ENCODE measurements around the gene WBP1L.
A peak's percentile ranks its signal among the peaks of the same experiment; 100 is the strongest.
"Not testable (repeated sequence)": the region's sequence is repeated elsewhere in the genome, so short reads cannot be mapped to it uniquely, and the experiment has no call there.

WBP1L gene

DNA sequence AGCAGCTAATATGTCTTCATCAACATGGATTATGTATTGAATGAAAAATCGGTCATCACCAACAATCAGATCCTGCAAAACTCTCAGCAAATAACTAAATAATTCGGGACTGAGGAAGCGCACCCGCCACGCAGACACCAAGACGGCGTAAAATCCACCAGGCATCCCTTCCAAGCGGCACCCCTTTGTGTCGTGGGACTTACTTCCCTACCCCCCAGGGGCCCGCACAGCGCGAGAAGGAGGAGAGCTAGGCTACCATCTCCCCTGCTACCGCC lies 30.3 kb upstream of the WBP1L start:
- peak overlapping the region; percentile 90 for H3K4me3 ChIP-seq (ENCODE audit: low read depth, low read length)
- H3K27me3 ChIP-seq (replicated peaks) = no peaks in the 10 kb centered on the region
- H3K27ac ChIP-seq = peak overlapping the region; percentile 86
- in situ Hi-C loops (cut with HindIII; ENCODE audit: low pct_ligation_motif_present, low sequenced_read_pairs) = no loop called here
- DNase-seq = no peak
- TF ChIP-seq, protein P1, sequence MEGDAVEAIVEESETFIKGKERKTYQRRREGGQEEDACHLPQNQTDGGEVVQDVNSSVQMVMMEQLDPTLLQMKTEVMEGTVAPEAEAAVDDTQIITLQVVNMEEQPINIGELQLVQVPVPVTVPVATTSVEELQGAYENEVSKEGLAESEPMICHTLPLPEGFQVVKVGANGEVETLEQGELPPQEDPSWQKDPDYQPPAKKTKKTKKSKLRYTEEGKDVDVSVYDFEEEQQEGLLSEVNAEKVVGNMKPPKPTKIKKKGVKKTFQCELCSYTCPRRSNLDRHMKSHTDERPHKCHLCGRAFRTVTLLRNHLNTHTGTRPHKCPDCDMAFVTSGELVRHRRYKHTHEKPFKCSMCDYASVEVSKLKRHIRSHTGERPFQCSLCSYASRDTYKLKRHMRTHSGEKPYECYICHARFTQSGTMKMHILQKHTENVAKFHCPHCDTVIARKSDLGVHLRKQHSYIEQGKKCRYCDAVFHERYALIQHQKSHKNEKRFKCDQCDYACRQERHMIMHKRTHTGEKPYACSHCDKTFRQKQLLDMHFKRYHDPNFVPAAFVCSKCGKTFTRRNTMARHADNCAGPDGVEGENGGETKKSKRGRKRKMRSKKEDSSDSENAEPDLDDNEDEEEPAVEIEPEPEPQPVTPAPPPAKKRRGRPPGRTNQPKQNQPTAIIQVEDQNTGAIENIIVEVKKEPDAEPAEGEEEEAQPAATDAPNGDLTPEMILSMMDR (IDR thresholded peaks at IDR 0.05; ENCODE audit: low read depth, low read length, missing control alignments) = no peak
- H3K36me3 ChIP-seq (replicated peaks) = no peaks in the 10 kb centered on the region

DNA sequence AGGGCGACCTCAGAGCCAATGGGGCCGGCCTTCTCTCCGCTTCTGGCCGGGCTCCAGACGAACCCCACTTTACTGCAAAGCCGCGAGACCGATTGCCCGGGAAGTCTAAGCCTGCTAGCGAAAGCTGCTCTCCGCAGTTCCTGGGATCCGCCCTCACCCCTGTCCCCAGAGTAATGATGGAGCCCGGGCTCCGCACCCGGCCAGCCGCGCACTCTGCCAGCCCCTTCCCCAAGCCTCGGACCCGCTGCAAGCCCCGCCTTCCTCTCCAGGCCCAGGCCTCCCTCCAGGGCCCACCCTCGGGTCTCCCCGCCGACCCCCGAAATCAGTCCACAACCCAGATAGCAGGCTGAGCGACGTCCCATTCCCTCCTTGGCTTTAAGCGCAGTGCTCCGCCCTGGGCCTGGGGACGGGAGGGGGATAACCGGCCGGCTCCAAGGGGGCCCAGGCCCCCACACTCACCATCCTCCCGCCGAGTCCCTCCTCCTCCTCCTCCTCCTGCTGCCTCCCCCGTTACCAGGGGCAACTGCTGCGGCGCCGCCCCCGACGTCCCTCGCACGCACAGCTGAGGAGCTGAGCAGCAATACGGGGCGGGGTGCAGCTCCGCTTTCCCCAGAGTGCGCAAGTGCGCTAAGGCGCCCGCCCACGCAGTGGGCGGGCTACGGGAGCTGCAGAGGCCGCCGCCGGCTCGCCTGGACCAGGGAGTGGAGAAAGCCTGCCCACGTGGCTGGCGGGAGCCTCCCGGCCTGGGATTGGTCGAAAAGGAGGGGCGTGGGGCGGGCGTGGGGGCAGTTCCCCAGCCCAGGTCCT lies 29.7 kb upstream of the WBP1L start, which contains the start of gene ARL3:
Gene ARL3 (minus strand): TSS at position 584 of the 807 bp plus-strand sequence. CDS start 122 bp downstream, at position 462.
- TF ChIP-seq, protein P1 (IDR thresholded peaks at IDR 0.05; ENCODE audit: low read depth, low read length, missing control alignments) = peak; percentile 56
- Histone ChIP-seq H3K4me3 (ENCODE audit: low read depth, low read length) (peak within 1 kb of the TSS; percentile 90), H3K27ac (peak within 1 kb of the TSS; percentile 86), H3K36me3 (replicated peaks) (no peaks in the 10 kb centered on the region), H3K27me3 (replicated peaks) (no peaks in the 10 kb centered on the region)
- peak; percentile 97 for DNase-seq
- in situ Hi-C loops (cut with HindIII; ENCODE audit: low pct_ligation_motif_present, low sequenced_read_pairs) = no loop called here

DNA sequence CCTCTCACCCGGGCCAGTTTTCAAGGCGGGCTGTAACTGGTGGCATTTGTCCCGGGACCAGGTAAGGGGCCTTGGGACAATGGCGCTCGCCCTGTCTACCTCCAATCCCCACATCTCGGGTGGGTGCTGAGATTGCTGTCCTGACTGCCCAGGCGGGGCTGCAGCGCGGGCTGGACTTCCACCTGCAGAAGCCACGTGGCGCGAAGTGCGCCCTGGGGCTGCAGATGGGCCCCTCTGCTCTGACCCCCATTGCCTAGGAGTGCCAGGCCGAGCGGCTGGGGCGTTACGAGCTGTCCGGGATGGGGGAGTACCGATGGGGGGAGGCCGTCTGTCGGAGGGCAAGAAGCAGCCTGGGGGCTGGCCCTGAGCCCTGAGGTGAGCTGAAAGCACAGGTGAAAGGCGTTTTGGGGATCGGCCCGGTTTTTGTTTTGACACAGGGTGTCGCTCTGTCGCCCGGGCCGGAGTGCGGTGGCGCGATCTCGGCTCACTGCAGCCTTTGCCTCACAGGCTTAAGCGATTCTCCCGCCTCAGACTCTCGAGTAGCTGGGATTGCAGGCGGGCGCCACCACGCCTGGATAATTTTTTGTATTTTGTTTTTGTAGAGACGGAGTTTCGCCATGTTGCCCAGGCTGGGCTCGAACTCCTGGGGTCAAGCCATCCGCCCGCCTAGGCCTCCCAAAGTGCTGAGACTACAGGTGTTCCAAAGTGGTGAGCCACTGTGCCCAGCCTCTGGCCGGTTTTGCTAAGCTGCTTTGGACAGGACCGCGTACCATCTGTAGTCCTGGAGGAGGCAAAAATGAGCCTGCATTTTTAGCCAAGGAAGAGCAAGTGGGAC lies 28.9 kb upstream of the WBP1L start, which contains the start of gene SFXN2:
Gene SFXN2 (plus strand): TSS at position 16 of the 835 bp plus-strand sequence. CDS start 12,001 bp downstream, outside the sequence.
- DNase-seq = no peak
- peak within 1 kb of the TSS; percentile 90 for H3K4me3 ChIP-seq (ENCODE audit: low read depth, low read length)
- TF ChIP-seq, protein P1 (IDR thresholded peaks at IDR 0.05; ENCODE audit: low read depth, low read length, missing control alignments) = no peak
- no peaks in the 10 kb centered on the region for H3K27me3 ChIP-seq (replicated peaks)
- no peaks in the 10 kb centered on the region for H3K36me3 ChIP-seq (replicated peaks)
- H3K27ac ChIP-seq = peak within 1 kb of the TSS; percentile 86
- in situ Hi-C loops (cut with HindIII; ENCODE audit: low pct_ligation_motif_present, low sequenced_read_pairs) = no loop called here

DNA sequence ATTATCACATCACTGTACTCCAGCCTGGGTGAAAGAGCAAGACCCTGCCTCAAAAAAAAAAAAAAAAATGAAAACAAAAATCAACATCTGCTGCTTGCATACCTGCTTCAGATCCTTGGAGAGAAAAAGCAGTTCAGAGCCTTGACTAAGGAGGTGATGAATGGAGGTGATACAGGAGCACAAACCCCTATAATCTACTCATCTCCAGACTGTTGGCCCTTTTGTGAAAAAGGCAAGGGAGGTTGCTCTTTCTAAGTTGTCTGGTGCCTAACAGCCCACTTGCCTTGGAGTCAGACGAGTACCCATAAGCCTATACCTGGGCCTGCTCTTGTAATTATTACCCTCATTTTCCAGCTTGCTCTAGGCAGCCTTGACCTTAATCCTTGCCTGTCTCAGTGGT lies 27.9 kb upstream of the WBP1L start:
- H3K4me3 ChIP-seq (ENCODE audit: low read depth, low read length) = no peak overlapping the region
- in situ Hi-C loops (cut with HindIII; ENCODE audit: low pct_ligation_motif_present, low sequenced_read_pairs) = no loop called here

DNA sequence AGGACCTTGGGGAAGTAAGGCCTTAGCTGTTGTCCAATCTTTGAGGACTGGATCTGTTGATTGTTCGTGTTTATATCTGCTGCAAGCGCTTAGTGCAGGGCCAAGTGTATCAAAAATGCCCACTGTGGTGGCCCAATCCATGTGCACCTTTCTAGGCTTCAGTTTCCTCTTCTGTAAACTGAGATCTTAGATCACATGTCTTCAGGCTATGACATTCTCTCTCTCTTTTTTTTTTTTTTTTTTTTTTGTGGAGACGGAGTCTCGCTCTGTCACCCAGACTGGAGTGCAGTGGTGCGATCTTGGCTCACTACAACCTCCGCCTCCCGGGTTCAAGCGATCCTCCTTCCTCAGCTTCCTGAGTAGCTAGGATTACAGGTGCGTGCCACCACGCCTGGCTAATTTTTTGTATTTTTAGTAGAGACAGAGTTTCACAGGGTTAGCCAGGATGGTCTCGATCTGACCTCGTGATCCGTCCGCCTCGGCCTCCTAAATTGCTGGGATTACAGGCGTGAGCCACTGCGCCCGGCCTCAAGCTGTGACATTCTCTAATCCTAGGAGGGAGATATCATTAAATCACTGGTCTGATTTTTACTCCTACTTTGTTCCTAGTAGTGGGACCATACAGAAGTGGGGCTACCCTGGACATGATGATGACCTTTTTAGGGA lies 26.7 kb upstream of the WBP1L start:
- H3K27ac ChIP-seq; H3K36me3 ChIP-seq (replicated peaks); DNase-seq; in situ Hi-C loops (cut with HindIII; ENCODE audit: low pct_ligation_motif_present, low sequenced_read_pairs); H3K4me3 ChIP-seq (ENCODE audit: low read depth, low read length); H3K27me3 ChIP-seq (replicated peaks): not testable (repeated sequence)

More for the DNA sequence above, 27.9 kb upstream of the WBP1L start:
- TF ChIP-seq, protein P1 (IDR thresholded peaks at IDR 0.05; ENCODE audit: low read depth, low read length, missing control alignments) = no peak
- no peak overlapping the region for H3K27ac ChIP-seq
- H3K27me3 ChIP-seq (replicated peaks) = no peaks in the 10 kb centered on the region
- no peak for DNase-seq
- H3K36me3 ChIP-seq (replicated peaks) = no peaks in the 10 kb centered on the region

DNA sequence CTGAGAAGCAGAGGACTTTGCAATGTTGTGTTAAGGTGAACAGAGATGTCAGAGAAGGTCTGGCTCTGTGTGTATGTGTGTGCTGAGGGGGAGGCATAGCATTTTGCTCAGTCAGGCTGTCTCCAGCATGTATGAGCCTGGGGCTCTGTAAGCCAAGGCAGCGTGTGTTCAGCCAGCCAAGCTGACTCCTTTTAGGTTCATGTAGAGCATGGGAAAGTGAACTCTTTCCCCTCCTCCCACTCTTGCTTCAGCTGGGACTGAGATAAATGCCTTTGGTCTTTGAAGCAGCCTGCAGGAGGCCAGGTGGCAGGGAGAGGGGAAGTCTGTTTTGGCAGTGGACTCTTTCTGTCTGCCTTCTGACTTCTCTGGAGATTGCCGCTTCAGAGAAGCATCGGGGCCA lies 25.5 kb upstream of the WBP1L start:
- Histone ChIP-seq H3K36me3 (replicated peaks) (no peaks in the 10 kb centered on the region), H3K27ac (no peak overlapping the region), H3K4me3 (ENCODE audit: low read depth, low read length) (no peak overlapping the region), H3K27me3 (replicated peaks) (no peaks in the 10 kb centered on the region)
- peak; percentile 58 for DNase-seq
- in situ Hi-C loops (cut with HindIII; ENCODE audit: low pct_ligation_motif_present, low sequenced_read_pairs) = no loop called here
- TF ChIP-seq, protein P1 (IDR thresholded peaks at IDR 0.05; ENCODE audit: low read depth, low read length, missing control alignments) = no peak

Measured in brain microvascular endothelial cell (primary cell).